Heart left ventricle (tissue), 16 donors: ENCODE measurements around the gene KAT8. TPM values are rescaled to one million over a fixed set of nuclear protein-coding genes. Genes with fewer than 3 reads are reported as not detected.
A peak's percentile ranks its signal among the peaks of the same experiment; 100 is the strongest.

Experiments used
- ATAC-seq, 4 donors: fragments of 200-7000 bp; cut with Tn5 transposase; one replicate each; pipeline ENCODE4 v1.9.1; 2020 to 2022; ENCODE audit warnings: moderate library complexity in 4 of 4, mild to moderate bottlenecking in 3 of 4, moderate number of reproducible peaks in 1 of 4
- DNase-seq, 5 donors: peaks; one replicate each; pipeline ENCODE4 v3.0.0-alpha.2; 2020
- H3K27ac ChIP-seq, 12 donors: fragments of 200-600 bp; sonication (generic) in 4 of 12; one replicate each; pipeline versions ENCODE4 v1.5.0 to v1.8.0; 2016 to 2022; ENCODE audit warnings: mild to moderate bottlenecking in 2 of 12
- H3K27me3 ChIP-seq, 9 donors: fragments of 200-600 bp; sonication (generic) in 2 of 9; one replicate each; pipeline versions ENCODE4 v1.5.1 to v1.8.0; 2016 to 2022; ENCODE audit warnings: mild to moderate bottlenecking in 3 of 9
- H3K36me3 ChIP-seq, 9 donors: fragments of 200-600 bp; sonication (generic) in 2 of 9; one replicate each; pipeline versions ENCODE4 v1.5.0 to v1.8.0; 2018 to 2022; ENCODE audit warnings: mild to moderate bottlenecking in 2 of 9
- H3K4me1 ChIP-seq, 12 donors: fragments of 200-600 bp; sonication (generic) in 4 of 12; one replicate each; pipeline versions ENCODE4 v1.5.0 to v1.8.0; 2016 to 2022; ENCODE audit warnings: mild to moderate bottlenecking in 3 of 12
- H3K4me3 ChIP-seq, 12 donors: fragments of 200-600 bp; sonication (generic) in 4 of 12; one replicate each; pipeline versions ENCODE4 v1.5.0 to v1.8.0; 2017 to 2022; ENCODE audit warnings: mild to moderate bottlenecking in 9 of 12, moderate library complexity in 4 of 12
- H3K9me3 ChIP-seq, 12 donors: fragments of 200-600 bp; sonication (generic) in 4 of 12; one replicate each; pipeline versions ENCODE4 v1.5.0 to v1.8.0; 2016 to 2022; ENCODE audit warnings: mild to moderate bottlenecking in 1 of 12
- POLR2A ChIP-seq, 2 donors: fragments of 450-650 bp; IDR thresholded peaks; one replicate each; pipeline ENCODE4 v1.6.1; 2017; ENCODE audit warnings: antibody characterized with exemption in 2 of 2, mild to moderate bottlenecking in 2 of 2, moderate library complexity in 2 of 2
- WGBS, 4 donors: extraction: QIAGEN DNeasy Blood & Tissue Kit in 2 of 4; methylation state at CpG; one replicate each; pipeline versions ENCODE4 v1.1.5 to v1.1.7; 2013 to 2018; 5-methylcytosine and 5-hydroxymethylcytosine counted together
- intact Hi-C, 10 donors: fragments of 100-400 bp; cut with DNase I; formaldehyde crosslinking; loops; one replicate each; pipeline versions ENCODE4 v1.11.1 to v1.14.2; 2022
- polyA plus RNA-seq, 2 donors: library from polyadenylated mRNA; stranded (reverse); fragments of 200-250 nt; gene quantifications; one replicate each; pipeline ENCODE4 v1.2.3, GENCODE V29; 2013
- total RNA-seq, 9 donors: library from RNA; depleted of rRNA in 2 of 9; stranded (reverse); fragments of >200 nt in 2 of 9; fragmentation: NEBNext Ultra II Directional in 3 of 9; extraction: Animal tissue kit (Norgen Biotek cat#: 25700) in 3 of 9; gene quantifications; one replicate each; pipeline versions ENCODE4 v1.1.0 to v1.2.4, GENCODE V29; 2016 to 2023
- TF ChIP-seq, protein P1 (sequence below), 12 donors: fragments of 200-600 bp; sonication (generic) in 4 of 12; IDR thresholded peaks; one replicate each; pipeline versions ENCODE4 v1.5.0 to v1.8.0; 2018 to 2022; ENCODE audit warnings: antibody characterized with exemption in 12 of 12, mild to moderate bottlenecking in 5 of 12
- donor health status: ischemic (EF 13 %, LVEDD 7.1; RV severe dilation, severe dysfunction).
- donor health status: healthy with polysubstance abuse.
- donor health status: DM: no; HTN: yes; CAD: no.
- donor health status: DM: no; HTN: no; CAD: no.
- donor health status: ischemic (EF 25% LVEDD 6.9; RV normal size, moderate dysfunction).
- donor health status: ischemic (EF 25% LVEDD 5.7; RV mildly dilated, moderate dysfunction).
- donor health status: healthy.
- donor health status: DM: yes; HTN: yes; CAD: no.
- donor health status: ischemic (EF 35%, LVEDD 5.7; RV mildly dilated, moderate dysfunction).
- donor health status: nonischemic (EF 11% LVEDD 7.7; RV severe dilation, severe dysfunction).
- donor health status: DM: yes; HTN: yes; CAD: no.
- donor health status: PGD.
- donor health status: ischemic (EF 29% LVEDD 5.4; RV normal size, mild dysfunction).
- donor health status: nonischemic (EF 23%, LVEDD 6.1; RV moderate dilation, normal function).

KAT8 gene
- total and polyA plus RNA-seq, 11 donors = 52.8 to 83.2 (median 64.7) TPM

DNA sequence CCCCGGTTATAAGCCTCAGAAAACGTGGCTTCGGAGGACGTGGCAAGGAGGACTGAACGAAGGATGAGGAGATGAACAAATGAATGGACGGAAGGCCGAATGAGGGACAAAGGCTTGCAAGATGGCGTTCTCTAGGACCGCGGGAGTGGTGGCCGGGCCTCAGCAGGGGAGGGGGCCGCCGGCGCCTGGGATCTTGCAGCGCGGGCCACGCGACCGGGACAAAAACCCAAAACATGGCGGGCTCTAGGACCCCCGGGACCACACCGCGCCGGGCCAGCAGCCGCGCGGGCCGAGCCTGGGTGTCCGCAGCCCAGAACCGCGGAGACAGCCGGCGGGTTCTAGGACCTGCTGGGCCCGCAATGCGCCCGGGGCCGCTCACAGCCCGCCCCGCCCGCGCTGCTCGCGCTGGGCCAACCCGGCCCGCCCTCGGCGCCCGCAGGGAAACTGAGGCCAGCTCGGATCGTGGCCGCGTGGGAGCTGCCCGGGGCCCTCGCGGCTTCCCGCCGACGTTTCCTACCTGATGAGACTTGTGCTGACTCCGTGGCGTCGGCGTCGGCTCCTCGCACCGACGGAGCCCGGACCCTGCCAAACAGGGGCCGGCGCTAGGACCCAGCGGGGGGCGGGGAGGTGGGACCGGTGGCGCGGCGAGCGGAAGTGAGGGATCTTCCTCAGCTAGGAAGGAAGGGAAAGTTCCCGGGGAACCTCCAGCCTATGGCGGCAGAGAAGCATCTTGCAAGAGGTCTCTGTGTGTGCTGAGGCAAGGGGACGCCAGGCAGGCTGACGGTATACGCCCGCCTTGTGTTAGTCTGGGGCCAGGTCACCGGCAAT is 44.1 kb upstream of the KAT8 start:
- Histone ChIP-seq H3K27me3 (no peaks in the 10 kb centered on the region), H3K4me3 (peak overlapping the region; percentile 66 to 100 (median 84)), H3K9me3 (no peaks in the 10 kb centered on the region), H3K4me1 (peaks cover 3 to 34% (median 24%) of the 10 kb centered on the region in 12 donors), H3K27ac (peak overlapping the region; percentile 87 to 99 (median 96)), H3K36me3 (peaks cover 0 to 27% (median 21%) of the 10 kb centered on the region in 9 donors)
- ATAC-seq (peak; percentile 88 to 91 (median 90)), DNase-seq (peak; percentile 93 to 95 (median 94))
- intact Hi-C loops = loop anchor here in 9 of 10 donors (1.0 to 10.0 kb wide), 11 partner anchors 36 to 381 kb away; partner anchors contain the start of genes STX4 (in 5 of the 9), HSD3B7 (in 3 of the 9), ARMC5 (in 1 of the 9) and FUS (in 1 of the 9)
- WGBS, 4 donors = 0 to 1% (median 0%) methylated on average over 32 to 83 of the region's 83 CpGs
- no peak for TF ChIP-seq POLR2A (IDR thresholded peaks at IDR 0.05)
- TF ChIP-seq, protein P1, sequence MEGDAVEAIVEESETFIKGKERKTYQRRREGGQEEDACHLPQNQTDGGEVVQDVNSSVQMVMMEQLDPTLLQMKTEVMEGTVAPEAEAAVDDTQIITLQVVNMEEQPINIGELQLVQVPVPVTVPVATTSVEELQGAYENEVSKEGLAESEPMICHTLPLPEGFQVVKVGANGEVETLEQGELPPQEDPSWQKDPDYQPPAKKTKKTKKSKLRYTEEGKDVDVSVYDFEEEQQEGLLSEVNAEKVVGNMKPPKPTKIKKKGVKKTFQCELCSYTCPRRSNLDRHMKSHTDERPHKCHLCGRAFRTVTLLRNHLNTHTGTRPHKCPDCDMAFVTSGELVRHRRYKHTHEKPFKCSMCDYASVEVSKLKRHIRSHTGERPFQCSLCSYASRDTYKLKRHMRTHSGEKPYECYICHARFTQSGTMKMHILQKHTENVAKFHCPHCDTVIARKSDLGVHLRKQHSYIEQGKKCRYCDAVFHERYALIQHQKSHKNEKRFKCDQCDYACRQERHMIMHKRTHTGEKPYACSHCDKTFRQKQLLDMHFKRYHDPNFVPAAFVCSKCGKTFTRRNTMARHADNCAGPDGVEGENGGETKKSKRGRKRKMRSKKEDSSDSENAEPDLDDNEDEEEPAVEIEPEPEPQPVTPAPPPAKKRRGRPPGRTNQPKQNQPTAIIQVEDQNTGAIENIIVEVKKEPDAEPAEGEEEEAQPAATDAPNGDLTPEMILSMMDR (IDR thresholded peaks at IDR 0.05) = no peak

GRCh38 chr16:31073970-31074813 is 43.3 kb upstream of the KAT8 start, which contains the start of the genes ZNF646 and ZNF668:
Gene ZNF646, plus strand, starts transcription at chr16:31074422. Its CDS starts 1,903 bp downstream, at chr16:31076325.
Gene ZNF668, minus strand, starts transcription at chr16:31074240. Its CDS starts 9,781 bp downstream, at chr16:31064459.
- peak within 1 kb of the TSS; percentile 66 to 100 (median 84) for H3K4me3 ChIP-seq
- TF ChIP-seq POLR2A (IDR thresholded peaks at IDR 0.05) = peak in 1 of 2 donors; percentile 65
- TF ChIP-seq, protein P1 (IDR thresholded peaks at IDR 0.05) = peak in 1 of 12 donors; percentile 8
- no peaks in the 10 kb centered on the region for H3K9me3 ChIP-seq
- H3K27ac ChIP-seq = peak within 1 kb of the TSS; percentile 87 to 99 (median 96)
- no peaks in the 10 kb centered on the region for H3K27me3 ChIP-seq
- ATAC-seq (peak; percentile 94 to 97 (median 96)), DNase-seq (peak; percentile 98 to 99 (median 99))
- peaks cover 0 to 35% (median 29%) of the 10 kb centered on the region in 9 donors for H3K36me3 ChIP-seq
- intact Hi-C loops = loop anchor here (1.0 to 10.0 kb wide), 15 partner anchors 20 to 381 kb away; partner anchors contain the start of genes STX4 (in 8 of the 10), HSD3B7 (in 3 of the 10), VKORC1 (in 2 of the 10) and ARMC5 (in 1 of the 10)
- H3K4me1 ChIP-seq = peaks cover 3 to 39% (median 24%) of the 10 kb centered on the region in 12 donors
- WGBS, 4 donors = 0 to 1% (median 0%) methylated on average over 44 to 48 of the region's 48 CpGs

GRCh38 chr16:31074814-31075183 is 42.7 kb upstream of the KAT8 start:
- peak overlapping the region; percentile 87 to 99 (median 96) for H3K27ac ChIP-seq
- ATAC-seq (no peak), DNase-seq (no peak)
- intact Hi-C loops = loop anchor here (1.0 to 10.0 kb wide), 14 partner anchors 20 to 380 kb away; partner anchors contain the start of genes STX4 (in 7 of the 10), HSD3B7 (in 3 of the 10), VKORC1 (in 2 of the 10) and ARMC5 (in 1 of the 10)
- 2 to 3% (median 2%) methylated on average over 7 of the region's 7 CpGs for WGBS, 4 donors
- TF ChIP-seq, protein P1 (IDR thresholded peaks at IDR 0.05) = no peak
- TF ChIP-seq POLR2A (IDR thresholded peaks at IDR 0.05) = no peak
- H3K36me3 ChIP-seq = peaks cover 0 to 42% (median 35%) of the 10 kb centered on the region in 9 donors
- peak overlapping the region; percentile 66 to 100 (median 84) for H3K4me3 ChIP-seq
- H3K27me3 ChIP-seq = no peaks in the 10 kb centered on the region
- no peaks in the 10 kb centered on the region for H3K9me3 ChIP-seq
- peaks cover 3 to 39% (median 24%) of the 10 kb centered on the region in 12 donors for H3K4me1 ChIP-seq
